ENCODE data around the gene CDH24. TPM values are rescaled to one million over a fixed set of nuclear protein-coding genes. Genes with fewer than 3 reads are reported as not detected.

The CDH24 gene
- total and polyA plus RNA-seq, 10 of the 15 experiments (the other 5 are each of a cell fraction or from before 2014, with no cell fraction given), result 0.10 to 1.5 (median 0.45) TPM; not detected in 2

DNA sequence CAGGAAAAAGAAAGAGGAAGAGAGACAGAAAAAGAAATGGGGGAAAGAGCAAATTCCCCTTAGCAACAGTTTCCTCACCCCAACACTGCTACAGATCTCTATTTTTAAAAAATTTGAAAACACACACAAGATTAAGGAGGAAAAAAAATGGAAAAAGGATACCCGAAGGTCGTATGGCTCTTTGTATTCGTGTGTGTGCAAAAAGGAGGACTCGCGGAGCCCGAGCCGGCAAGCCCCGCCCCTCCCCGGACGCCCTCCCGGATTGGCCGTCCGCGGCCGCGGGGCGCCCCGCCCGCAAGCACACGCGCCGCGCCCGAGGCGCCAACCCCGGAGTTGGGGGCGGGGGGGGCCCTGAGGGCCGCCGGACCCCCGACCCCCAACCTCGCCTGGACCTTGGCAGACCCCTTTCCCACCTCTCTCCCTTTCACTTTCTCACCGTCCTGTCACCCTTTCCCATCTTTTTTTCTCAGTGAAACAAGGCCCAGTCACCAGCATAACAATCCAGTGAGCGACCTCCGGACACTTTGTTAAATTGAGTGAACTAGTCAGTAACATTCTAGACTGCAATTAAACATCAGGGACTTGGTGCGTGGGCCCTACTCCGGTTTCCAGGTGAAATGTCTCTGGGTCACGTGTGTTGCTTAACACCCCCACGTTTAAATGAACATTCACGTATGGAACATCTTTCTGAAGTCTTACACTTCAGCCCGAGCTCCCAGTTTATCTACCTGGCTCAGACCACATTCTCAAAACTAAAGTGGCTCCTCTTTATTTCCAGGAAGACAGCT lies 47.2 kb downstream of the CDH24 start, which contains the start of gene C14orf93 (continued):
- TF ChIP-seq, protein P1, sequence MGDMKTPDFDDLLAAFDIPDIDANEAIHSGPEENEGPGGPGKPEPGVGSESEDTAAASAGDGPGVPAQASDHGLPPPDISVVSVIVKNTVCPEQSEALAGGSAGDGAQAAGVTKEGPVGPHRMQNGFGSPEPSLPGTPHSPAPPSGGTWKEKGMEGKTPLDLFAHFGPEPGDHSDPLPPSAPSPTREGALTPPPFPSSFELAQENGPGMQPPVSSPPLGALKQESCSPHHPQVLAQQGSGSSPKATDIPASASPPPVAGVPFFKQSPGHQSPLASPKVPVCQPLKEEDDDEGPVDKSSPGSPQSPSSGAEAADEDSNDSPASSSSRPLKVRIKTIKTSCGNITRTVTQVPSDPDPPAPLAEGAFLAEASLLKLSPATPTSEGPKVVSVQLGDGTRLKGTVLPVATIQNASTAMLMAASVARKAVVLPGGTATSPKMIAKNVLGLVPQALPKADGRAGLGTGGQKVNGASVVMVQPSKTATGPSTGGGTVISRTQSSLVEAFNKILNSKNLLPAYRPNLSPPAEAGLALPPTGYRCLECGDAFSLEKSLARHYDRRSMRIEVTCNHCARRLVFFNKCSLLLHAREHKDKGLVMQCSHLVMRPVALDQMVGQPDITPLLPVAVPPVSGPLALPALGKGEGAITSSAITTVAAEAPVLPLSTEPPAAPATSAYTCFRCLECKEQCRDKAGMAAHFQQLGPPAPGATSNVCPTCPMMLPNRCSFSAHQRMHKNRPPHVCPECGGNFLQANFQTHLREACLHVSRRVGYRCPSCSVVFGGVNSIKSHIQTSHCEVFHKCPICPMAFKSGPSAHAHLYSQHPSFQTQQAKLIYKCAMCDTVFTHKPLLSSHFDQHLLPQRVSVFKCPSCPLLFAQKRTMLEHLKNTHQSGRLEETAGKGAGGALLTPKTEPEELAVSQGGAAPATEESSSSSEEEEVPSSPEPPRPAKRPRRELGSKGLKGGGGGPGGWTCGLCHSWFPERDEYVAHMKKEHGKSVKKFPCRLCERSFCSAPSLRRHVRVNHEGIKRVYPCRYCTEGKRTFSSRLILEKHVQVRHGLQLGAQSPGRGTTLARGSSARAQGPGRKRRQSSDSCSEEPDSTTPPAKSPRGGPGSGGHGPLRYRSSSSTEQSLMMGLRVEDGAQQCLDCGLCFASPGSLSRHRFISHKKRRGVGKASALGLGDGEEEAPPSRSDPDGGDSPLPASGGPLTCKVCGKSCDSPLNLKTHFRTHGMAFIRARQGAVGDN (IDR thresholded peaks at IDR 0.05), result peak; percentile 69
- TF ChIP-seq NR2C1 (IDR thresholded peaks at IDR 0.05), result 0 out of 2 replicates have a peak, but pooled peaks have one; percentile 27
- TF ChIP-seq TAF1 (IDR thresholded peaks at IDR 0.05; ENCODE audit: borderline replicate concordance, low read depth, low read length), result peak; percentile 67; the same call in 1 of the 2 replicates
- TF ChIP-seq, protein P2, sequence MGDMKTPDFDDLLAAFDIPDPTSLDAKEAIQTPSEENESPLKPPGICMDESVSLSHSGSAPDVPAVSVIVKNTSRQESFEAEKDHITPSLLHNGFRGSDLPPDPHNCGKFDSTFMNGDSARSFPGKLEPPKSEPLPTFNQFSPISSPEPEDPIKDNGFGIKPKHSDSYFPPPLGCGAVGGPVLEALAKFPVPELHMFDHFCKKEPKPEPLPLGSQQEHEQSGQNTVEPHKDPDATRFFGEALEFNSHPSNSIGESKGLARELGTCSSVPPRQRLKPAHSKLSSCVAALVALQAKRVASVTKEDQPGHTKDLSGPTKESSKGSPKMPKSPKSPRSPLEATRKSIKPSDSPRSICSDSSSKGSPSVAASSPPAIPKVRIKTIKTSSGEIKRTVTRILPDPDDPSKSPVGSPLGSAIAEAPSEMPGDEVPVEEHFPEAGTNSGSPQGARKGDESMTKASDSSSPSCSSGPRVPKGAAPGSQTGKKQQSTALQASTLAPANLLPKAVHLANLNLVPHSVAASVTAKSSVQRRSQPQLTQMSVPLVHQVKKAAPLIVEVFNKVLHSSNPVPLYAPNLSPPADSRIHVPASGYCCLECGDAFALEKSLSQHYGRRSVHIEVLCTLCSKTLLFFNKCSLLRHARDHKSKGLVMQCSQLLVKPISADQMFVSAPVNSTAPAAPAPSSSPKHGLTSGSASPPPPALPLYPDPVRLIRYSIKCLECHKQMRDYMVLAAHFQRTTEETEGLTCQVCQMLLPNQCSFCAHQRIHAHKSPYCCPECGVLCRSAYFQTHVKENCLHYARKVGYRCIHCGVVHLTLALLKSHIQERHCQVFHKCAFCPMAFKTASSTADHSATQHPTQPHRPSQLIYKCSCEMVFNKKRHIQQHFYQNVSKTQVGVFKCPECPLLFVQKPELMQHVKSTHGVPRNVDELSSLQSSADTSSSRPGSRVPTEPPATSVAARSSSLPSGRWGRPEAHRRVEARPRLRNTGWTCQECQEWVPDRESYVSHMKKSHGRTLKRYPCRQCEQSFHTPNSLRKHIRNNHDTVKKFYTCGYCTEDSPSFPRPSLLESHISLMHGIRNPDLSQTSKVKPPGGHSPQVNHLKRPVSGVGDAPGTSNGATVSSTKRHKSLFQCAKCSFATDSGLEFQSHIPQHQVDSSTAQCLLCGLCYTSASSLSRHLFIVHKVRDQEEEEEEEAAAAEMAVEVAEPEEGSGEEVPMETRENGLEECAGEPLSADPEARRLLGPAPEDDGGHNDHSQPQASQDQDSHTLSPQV (IDR thresholded peaks at IDR 0.05), result peak; percentile 42; the same call in 1 of the 2 replicates
- TF ChIP-seq, protein P3, sequence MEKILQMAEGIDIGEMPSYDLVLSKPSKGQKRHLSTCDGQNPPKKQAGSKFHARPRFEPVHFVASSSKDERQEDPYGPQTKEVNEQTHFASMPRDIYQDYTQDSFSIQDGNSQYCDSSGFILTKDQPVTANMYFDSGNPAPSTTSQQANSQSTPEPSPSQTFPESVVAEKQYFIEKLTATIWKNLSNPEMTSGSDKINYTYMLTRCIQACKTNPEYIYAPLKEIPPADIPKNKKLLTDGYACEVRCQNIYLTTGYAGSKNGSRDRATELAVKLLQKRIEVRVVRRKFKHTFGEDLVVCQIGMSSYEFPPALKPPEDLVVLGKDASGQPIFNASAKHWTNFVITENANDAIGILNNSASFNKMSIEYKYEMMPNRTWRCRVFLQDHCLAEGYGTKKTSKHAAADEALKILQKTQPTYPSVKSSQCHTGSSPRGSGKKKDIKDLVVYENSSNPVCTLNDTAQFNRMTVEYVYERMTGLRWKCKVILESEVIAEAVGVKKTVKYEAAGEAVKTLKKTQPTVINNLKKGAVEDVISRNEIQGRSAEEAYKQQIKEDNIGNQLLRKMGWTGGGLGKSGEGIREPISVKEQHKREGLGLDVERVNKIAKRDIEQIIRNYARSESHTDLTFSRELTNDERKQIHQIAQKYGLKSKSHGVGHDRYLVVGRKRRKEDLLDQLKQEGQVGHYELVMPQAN (conservative IDR thresholded peaks at IDR 0.05), result 0 out of 2 replicates have a peak, but pooled peaks have one; percentile 49
- TF ChIP-seq, protein P4, sequence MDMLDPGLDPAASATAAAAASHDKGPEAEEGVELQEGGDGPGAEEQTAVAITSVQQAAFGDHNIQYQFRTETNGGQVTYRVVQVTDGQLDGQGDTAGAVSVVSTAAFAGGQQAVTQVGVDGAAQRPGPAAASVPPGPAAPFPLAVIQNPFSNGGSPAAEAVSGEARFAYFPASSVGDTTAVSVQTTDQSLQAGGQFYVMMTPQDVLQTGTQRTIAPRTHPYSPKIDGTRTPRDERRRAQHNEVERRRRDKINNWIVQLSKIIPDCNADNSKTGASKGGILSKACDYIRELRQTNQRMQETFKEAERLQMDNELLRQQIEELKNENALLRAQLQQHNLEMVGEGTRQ (IDR thresholded peaks at IDR 0.05; ENCODE audit: borderline replicate concordance, low read depth, low read length), result peak; percentile 10; the same call in 1 of the 2 replicates
- TF ChIP-seq IKZF1 (conservative IDR thresholded peaks at IDR 0.05), result peak; percentile 73
- no peak for TF ChIP-seq FOS (IDR thresholded peaks at IDR 0.05; ENCODE audit: borderline replicate concordance, extremely low read depth, insufficient read length)
- peak; percentile 76 for TF ChIP-seq LARP7 (IDR thresholded peaks at IDR 0.05)
- TF ChIP-seq BACH1 (IDR thresholded peaks at IDR 0.05; ENCODE audit: borderline replicate concordance), result peak; percentile 49; the same call in 1 of the 2 replicates
- 0 out of 2 replicates have a peak, but pooled peaks have one; percentile 63 for TF ChIP-seq DPF2 (IDR thresholded peaks at IDR 0.05)
- TF ChIP-seq, protein P5, sequence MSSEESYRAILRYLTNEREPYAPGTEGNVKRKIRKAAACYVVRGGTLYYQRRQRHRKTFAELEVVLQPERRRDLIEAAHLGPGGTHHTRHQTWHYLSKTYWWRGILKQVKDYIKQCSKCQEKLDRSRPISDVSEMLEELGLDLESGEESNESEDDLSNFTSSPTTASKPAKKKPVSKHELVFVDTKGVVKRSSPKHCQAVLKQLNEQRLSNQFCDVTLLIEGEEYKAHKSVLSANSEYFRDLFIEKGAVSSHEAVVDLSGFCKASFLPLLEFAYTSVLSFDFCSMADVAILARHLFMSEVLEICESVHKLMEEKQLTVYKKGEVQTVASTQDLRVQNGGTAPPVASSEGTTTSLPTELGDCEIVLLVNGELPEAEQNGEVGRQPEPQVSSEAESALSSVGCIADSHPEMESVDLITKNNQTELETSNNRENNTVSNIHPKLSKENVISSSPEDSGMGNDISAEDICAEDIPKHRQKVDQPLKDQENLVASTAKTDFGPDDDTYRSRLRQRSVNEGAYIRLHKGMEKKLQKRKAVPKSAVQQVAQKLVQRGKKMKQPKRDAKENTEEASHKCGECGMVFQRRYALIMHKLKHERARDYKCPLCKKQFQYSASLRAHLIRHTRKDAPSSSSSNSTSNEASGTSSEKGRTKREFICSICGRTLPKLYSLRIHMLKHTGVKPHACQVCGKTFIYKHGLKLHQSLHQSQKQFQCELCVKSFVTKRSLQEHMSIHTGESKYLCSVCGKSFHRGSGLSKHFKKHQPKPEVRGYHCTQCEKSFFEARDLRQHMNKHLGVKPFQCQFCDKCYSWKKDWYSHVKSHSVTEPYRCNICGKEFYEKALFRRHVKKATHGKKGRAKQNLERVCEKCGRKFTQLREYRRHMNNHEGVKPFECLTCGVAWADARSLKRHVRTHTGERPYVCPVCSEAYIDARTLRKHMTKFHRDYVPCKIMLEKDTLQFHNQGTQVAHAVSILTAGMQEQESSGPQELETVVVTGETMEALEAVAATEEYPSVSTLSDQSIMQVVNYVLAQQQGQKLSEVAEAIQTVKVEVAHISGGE (CRISPR knock-in tag; IDR thresholded peaks at IDR 0.05), result no peak
